ENCODE results near the gene MYOM3. TPM values are rescaled to one million over a fixed set of nuclear protein-coding genes. Genes with fewer than 3 reads are reported as not detected.

MYOM3 gene
- total and polyA plus RNA-seq, 4 donors, result 0.09 to 0.55 (median 0.11) TPM

DNA sequence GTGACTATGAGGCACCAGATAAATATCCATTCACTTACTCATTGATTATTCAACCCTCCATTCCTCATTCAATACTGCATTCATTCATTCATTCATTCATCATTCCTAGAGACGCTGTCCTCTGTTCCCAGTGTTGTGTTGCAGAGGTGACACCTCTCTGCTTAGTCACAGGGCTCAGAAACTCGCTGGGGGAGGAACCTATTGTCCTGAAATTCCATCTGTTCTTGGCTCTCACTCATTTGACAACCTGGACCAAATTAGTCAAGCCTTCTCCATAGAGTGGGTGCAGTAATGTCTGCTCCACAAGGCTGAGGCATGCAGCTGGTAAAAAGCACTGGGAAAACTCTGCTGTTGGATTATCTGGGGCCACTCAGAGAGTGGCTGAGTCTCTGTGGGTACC, 49.7 kb downstream of the MYOM3 start:
- 75 to 84% methylated on average over 2 of the region's 2 CpGs for WGBS, 2 donors
- Histone ChIP-seq H3K9me3 (ENCODE audit: control insufficient read depth in 4 of 4, insufficient read depth in 3 of 4, low read length in 3 of 4) (peaks cover 0 to 7% (median 2%) of the 10 kb centered on the region in 4 donors), H3K4me3 (no peak overlapping the region), H3K27me3 (ENCODE audit: control insufficient read depth in 3 of 3, insufficient read depth in 3 of 3, low read length in 2 of 3) (no peaks in the 10 kb centered on the region), H3K27ac (ENCODE audit: low read depth in 1 of 2, low read length in 1 of 2) (no peak overlapping the region), H3K36me3 (ENCODE audit: control insufficient read depth in 4 of 4, insufficient read depth in 4 of 4, low read length in 4 of 4) (no peaks in the 10 kb centered on the region), H3K9ac (ENCODE audit: insufficient read depth in 1 of 2, low read length in 2 of 2) (no peak overlapping the region), H3K4me1 (ENCODE audit: control insufficient read depth in 5 of 5, insufficient read depth in 5 of 5, low read length in 5 of 5) (no peaks in the 10 kb centered on the region)
- DNase-seq (no peak), ATAC-seq (ENCODE audit: insufficient read depth, low FRiP score) (no peak)
- TF ChIP-seq, protein P1, sequence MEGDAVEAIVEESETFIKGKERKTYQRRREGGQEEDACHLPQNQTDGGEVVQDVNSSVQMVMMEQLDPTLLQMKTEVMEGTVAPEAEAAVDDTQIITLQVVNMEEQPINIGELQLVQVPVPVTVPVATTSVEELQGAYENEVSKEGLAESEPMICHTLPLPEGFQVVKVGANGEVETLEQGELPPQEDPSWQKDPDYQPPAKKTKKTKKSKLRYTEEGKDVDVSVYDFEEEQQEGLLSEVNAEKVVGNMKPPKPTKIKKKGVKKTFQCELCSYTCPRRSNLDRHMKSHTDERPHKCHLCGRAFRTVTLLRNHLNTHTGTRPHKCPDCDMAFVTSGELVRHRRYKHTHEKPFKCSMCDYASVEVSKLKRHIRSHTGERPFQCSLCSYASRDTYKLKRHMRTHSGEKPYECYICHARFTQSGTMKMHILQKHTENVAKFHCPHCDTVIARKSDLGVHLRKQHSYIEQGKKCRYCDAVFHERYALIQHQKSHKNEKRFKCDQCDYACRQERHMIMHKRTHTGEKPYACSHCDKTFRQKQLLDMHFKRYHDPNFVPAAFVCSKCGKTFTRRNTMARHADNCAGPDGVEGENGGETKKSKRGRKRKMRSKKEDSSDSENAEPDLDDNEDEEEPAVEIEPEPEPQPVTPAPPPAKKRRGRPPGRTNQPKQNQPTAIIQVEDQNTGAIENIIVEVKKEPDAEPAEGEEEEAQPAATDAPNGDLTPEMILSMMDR (IDR thresholded peaks at IDR 0.05; ENCODE audit: control extremely low read depth, extremely low read depth), result no peak

DNA sequence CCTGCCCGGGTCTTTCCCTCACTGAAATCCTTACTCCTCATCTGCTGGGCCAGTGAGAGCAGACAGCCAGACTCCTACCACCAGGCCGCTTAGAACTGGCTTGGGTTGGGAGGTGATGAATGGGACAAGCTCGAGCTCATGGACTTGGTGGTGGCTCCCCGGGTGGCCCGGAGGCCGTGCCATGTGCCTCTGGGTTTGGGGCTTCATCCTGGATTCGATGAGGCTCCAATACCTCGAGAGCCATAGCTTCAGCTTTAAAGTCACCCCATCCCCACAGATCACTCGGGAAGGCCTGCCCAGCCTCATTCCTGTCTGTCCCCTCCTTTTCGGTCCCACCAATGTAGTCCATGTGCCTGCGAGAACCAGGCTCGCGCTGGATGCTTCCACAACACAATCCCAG, 51.5 kb downstream of the MYOM3 start:
- no peak overlapping the region for H3K27ac ChIP-seq (ENCODE audit: low read depth in 1 of 2, low read length in 1 of 2)
- TF ChIP-seq, protein P1 (IDR thresholded peaks at IDR 0.05; ENCODE audit: control extremely low read depth, extremely low read depth), result no peak
- H3K9ac ChIP-seq (ENCODE audit: insufficient read depth in 1 of 2, low read length in 2 of 2), result no peak overlapping the region
- 88 to 89% methylated on average over 13 of the region's 13 CpGs for WGBS, 2 donors
- H3K4me1 ChIP-seq (ENCODE audit: control insufficient read depth in 5 of 5, insufficient read depth in 5 of 5, low read length in 5 of 5), result no peaks in the 10 kb centered on the region
- H3K36me3 ChIP-seq (ENCODE audit: control insufficient read depth in 4 of 4, insufficient read depth in 4 of 4, low read length in 4 of 4), result no peaks in the 10 kb centered on the region
- no peak overlapping the region for H3K4me3 ChIP-seq
- H3K27me3 ChIP-seq (ENCODE audit: control insufficient read depth in 3 of 3, insufficient read depth in 3 of 3, low read length in 2 of 3), result no peaks in the 10 kb centered on the region
- ATAC-seq (ENCODE audit: insufficient read depth, low FRiP score) (no peak), DNase-seq (no peak)
- peaks cover 0 to 7% (median 2%) of the 10 kb centered on the region in 4 donors for H3K9me3 ChIP-seq (ENCODE audit: control insufficient read depth in 4 of 4, insufficient read depth in 3 of 4, low read length in 3 of 4)

DNA sequence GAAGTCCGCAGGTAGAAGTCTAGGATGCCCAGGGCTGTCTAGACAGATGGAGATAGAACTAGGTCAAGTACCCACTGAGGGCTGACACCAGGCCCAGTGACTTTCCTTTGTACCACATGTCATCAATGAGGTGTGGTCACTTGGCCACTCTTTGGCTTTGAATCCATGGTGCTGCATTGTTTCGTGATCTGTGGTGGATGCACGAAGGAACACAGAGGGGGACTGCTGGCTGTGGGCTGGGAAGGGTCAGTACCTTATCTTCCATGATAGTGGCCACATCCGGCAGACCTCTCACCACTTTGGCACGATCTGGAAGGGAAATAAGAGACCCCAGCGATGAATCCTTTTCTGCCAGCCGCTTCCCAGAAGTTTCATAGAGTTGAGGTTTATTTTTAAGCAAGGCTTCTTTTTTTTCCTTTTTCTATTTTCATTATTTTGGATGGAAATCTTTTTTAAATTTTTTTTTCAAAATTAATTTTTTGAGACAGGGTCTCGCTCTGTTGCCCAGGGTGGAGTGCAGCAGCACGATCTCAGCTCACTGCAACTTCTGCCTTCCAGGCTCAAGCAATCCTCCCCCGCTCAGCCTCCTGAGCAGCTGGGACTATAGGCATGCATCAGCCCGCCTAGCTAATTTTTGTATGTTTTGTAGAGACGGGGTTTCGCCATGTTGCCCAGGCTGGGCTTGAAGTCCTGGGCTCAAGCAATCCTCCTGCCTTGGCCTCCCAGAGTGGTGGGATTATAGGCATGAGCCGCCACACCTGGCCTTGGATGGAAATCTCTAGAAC, 53.1 kb downstream of the MYOM3 start:
- no peak for ATAC-seq (ENCODE audit: insufficient read depth, low FRiP score)
- WGBS, 2 donors, result 92 to 93% methylated on average over 14 of the region's 14 CpGs
- no peak overlapping the region for H3K9ac ChIP-seq (ENCODE audit: insufficient read depth in 1 of 2, low read length in 2 of 2)
- no peak overlapping the region for H3K4me3 ChIP-seq
- H3K27me3 ChIP-seq (ENCODE audit: control insufficient read depth in 3 of 3, insufficient read depth in 3 of 3, low read length in 2 of 3), result no peaks in the 10 kb centered on the region
- no peak overlapping the region for H3K27ac ChIP-seq (ENCODE audit: low read depth in 1 of 2, low read length in 1 of 2)
- DNase-seq, result no peak
- no peaks in the 10 kb centered on the region for H3K36me3 ChIP-seq (ENCODE audit: control insufficient read depth in 4 of 4, insufficient read depth in 4 of 4, low read length in 4 of 4)
- TF ChIP-seq, protein P1 (IDR thresholded peaks at IDR 0.05; ENCODE audit: control extremely low read depth, extremely low read depth), result no peak
- no peaks in the 10 kb centered on the region for H3K4me1 ChIP-seq (ENCODE audit: control insufficient read depth in 5 of 5, insufficient read depth in 5 of 5, low read length in 5 of 5)
- H3K9me3 ChIP-seq (ENCODE audit: control insufficient read depth in 4 of 4, insufficient read depth in 3 of 4, low read length in 3 of 4), result peaks cover 0 to 7% (median 2%) of the 10 kb centered on the region in 4 donors
